ENCODE data around the gene GRIN2A. TPM values are rescaled to one million over a fixed set of nuclear protein-coding genes. Genes with fewer than 3 reads are reported as not detected.

GRIN2A gene
- total RNA-seq, 1 donor from 2014 or later: not detected

DNA sequence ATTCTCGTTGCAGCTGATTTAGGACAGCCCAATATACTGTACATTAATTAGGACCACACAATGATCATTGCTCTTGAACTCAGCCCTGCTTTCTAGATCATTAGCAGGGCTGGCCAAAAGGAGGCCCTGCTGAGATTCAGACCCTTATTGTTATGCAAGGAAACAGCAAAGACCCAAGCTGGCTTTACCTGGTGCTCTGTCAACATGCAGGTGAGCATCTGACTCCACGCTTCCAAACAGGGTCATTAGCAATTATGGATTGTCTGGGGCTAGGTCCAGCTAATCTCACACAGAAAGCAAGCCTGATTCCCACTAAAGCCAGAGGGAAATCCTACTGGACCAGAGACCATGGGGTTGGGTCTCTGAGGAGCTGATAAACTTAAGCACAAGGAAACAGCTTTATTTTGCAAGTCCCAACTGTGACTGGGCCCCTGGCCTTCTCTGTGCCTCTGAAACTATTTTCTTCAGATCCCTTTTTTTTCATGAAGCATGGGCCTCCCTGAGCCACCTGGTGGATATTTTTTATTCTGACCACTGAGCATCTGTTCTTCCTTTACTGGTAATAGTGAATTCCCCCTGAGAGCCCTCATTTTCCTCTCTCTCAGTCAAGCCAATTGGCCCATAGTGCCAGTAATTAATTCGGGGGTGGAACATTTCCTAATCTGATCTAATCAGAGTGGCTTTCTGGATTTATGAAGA is 236.1 kb downstream of the GRIN2A start:
- TF ChIP-seq, protein P1, sequence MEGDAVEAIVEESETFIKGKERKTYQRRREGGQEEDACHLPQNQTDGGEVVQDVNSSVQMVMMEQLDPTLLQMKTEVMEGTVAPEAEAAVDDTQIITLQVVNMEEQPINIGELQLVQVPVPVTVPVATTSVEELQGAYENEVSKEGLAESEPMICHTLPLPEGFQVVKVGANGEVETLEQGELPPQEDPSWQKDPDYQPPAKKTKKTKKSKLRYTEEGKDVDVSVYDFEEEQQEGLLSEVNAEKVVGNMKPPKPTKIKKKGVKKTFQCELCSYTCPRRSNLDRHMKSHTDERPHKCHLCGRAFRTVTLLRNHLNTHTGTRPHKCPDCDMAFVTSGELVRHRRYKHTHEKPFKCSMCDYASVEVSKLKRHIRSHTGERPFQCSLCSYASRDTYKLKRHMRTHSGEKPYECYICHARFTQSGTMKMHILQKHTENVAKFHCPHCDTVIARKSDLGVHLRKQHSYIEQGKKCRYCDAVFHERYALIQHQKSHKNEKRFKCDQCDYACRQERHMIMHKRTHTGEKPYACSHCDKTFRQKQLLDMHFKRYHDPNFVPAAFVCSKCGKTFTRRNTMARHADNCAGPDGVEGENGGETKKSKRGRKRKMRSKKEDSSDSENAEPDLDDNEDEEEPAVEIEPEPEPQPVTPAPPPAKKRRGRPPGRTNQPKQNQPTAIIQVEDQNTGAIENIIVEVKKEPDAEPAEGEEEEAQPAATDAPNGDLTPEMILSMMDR (IDR thresholded peaks at IDR 0.05; ENCODE audit: insufficient read depth, low read length, severe bottlenecking): no peak
- Histone ChIP-seq H3K27me3 (ENCODE audit: control insufficient read depth, insufficient read depth, low read length) (no peaks in the 10 kb centered on the region), H3K4me3 (ENCODE audit: low read depth, low read length) (no peak overlapping the region), H3K36me3 (ENCODE audit: control insufficient read depth, insufficient read depth, low read length) (no peaks in the 10 kb centered on the region)
- no peak for DNase-seq (ENCODE audit: low read depth)
- FAIRE-seq: no peak

DNA sequence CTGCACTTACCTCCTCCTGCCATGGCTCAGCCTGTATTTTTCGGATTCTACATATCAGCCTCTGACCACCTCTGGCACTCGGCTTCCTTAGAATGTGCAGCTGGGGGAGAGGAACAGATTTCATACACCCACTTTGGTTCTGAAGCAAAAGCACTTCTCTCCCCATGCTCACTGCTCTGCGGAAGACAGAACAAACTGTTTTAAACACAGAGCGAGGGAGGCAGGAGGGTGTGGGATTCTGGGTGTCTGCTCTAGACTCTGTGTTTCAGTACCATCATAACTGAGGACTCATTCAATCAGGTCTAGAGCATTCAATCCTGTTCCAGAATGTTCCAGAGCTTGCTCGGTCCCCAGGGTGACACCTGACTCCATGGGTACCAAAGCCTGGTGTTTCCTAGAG is 239.1 kb downstream of the GRIN2A start:
- H3K36me3 ChIP-seq (ENCODE audit: control insufficient read depth, insufficient read depth, low read length): no peaks in the 10 kb centered on the region
- no peaks in the 10 kb centered on the region for H3K27me3 ChIP-seq (ENCODE audit: control insufficient read depth, insufficient read depth, low read length)
- DNase-seq (ENCODE audit: low read depth): no peak
- H3K4me3 ChIP-seq (ENCODE audit: low read depth, low read length): no peak overlapping the region
- TF ChIP-seq, protein P1 (IDR thresholded peaks at IDR 0.05; ENCODE audit: insufficient read depth, low read length, severe bottlenecking): no peak
- no peak for FAIRE-seq

DNA sequence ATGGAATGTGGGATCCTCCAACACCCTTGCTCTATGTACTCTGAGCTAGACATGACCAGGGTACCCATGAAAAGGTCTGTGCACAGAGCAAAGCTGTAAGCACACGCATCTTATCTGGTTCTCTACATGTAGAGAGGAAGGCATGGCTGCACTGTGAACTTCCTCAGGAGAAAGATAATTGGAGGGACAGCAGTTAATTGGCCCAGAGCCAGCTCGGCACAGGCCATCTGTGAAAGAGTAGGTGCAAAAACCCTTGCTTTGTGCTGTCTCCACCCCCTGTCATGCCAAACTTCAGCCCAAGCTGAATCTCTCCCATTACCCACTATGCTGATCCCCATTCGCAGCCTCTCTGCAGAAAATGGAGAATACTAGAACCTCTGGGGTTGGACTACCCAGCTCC is 241.0 kb downstream of the GRIN2A start:
- Histone ChIP-seq H3K27me3 (ENCODE audit: control insufficient read depth, insufficient read depth, low read length) (no peaks in the 10 kb centered on the region), H3K4me3 (ENCODE audit: low read depth, low read length) (no peak overlapping the region), H3K36me3 (ENCODE audit: control insufficient read depth, insufficient read depth, low read length) (no peaks in the 10 kb centered on the region)
- DNase-seq (ENCODE audit: low read depth): no peak
- TF ChIP-seq, protein P1 (IDR thresholded peaks at IDR 0.05; ENCODE audit: insufficient read depth, low read length, severe bottlenecking): no peak
- FAIRE-seq: no peak

DNA sequence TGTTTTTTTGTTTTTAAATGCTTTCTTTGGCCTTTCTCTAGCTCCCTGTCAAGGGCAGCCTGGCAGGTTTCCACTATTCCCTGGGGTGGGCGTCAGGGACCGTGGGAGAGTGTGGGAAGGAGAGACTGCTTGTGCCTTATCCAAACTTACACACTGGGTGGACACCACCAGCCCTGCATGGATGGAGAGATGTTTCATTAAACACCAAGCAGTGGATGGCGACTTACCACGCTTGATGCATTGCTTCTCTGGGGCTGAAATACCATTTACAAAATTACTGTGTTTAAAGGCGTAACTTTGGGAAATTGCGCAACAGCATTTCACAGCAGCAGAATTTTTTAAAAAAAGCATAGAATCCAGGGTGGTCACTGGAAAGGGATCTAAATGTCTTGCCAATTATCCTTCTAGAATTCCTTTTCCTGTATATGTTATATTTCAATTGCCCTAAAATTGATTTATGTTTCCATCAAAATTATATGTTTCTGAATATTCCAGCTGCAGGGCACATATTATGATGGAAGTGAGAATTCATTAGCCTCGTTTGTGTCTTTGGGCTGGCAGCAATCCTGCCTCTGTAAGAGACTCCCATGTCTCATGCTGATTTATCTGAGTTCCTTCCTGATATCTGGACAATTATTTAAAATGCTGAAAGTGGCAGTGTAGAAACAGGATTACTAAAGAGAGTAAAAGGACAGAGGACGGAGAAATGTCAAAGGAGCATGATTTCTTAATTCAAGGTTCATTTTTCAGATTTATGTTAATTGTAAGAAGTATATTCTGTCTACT is 247.3 kb downstream of the GRIN2A start:
- Histone ChIP-seq H3K4me3 (ENCODE audit: low read depth, low read length) (no peak overlapping the region), H3K36me3 (ENCODE audit: control insufficient read depth, insufficient read depth, low read length) (no peaks in the 10 kb centered on the region), H3K27me3 (ENCODE audit: control insufficient read depth, insufficient read depth, low read length) (no peaks in the 10 kb centered on the region)
- FAIRE-seq: no peak
- no peak for DNase-seq (ENCODE audit: low read depth)
- TF ChIP-seq, protein P1 (IDR thresholded peaks at IDR 0.05; ENCODE audit: insufficient read depth, low read length, severe bottlenecking): no peak

DNA sequence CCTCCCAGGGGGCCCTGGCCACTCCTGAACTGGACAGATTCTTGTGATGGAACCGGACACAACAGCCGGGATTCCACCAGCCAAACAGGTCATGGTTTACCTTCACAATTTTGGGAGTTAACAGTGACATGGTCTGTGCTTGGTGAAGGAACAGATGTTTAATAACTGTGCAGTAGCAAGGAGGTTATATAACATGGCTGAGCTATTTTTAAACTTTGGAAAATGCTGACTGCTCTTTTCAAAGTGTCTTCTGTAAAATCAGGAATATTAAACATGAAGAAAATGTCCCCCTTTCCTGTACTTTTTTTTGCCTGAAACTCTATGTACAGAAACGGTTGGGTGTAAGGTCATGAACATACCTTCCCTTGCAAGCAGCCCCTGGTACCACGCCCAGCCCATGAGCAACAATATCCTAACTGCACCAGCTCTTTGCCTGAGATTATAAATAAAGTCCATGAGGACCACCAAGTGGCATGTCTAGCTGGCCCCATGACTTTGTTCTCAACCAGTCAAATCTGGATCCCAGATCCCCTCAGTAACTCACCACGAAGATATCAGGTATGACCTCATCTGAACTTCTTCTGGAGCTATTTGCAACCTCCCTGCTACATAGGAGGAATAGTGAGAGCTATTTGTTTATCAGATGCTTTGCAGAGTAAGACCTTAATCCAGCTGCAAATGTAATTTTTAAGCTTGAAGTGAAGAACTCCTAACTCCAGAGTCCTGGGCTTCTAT is 249.1 kb downstream of the GRIN2A start:
- DNase-seq (ENCODE audit: low read depth) (no peak), FAIRE-seq (no peak)
- TF ChIP-seq, protein P1 (IDR thresholded peaks at IDR 0.05; ENCODE audit: insufficient read depth, low read length, severe bottlenecking): no peak
- Histone ChIP-seq H3K36me3 (ENCODE audit: control insufficient read depth, insufficient read depth, low read length) (no peaks in the 10 kb centered on the region), H3K4me3 (ENCODE audit: low read depth, low read length) (no peak overlapping the region), H3K27me3 (ENCODE audit: control insufficient read depth, insufficient read depth, low read length) (no peaks in the 10 kb centered on the region)

All from bronchial epithelial cell (primary cell).